PFSK-1 (cell line): Measurements from ENCODE around the gene HSPA14.

Source experiments
- POLR2AphosphoS5 ChIP-seq: IDR thresholded peaks from 2 replicates; pipeline ENCODE4 v1.6.1; 2012; ENCODE audit warnings: low read depth, mild to moderate bottlenecking, control low read depth, low read length, moderate library complexity
- SIN3A ChIP-seq: IDR thresholded peaks from 2 replicates; pipeline ENCODE4 v1.6.1; 2012; ENCODE audit warnings: mild to moderate bottlenecking, low read length, moderate library complexity, borderline replicate concordance; ENCODE audit not compliant: insufficient read depth
- TAF1 ChIP-seq: IDR thresholded peaks from 2 replicates; pipeline ENCODE4 v1.6.1; 2012; ENCODE audit warnings: low read length, control low read depth, borderline replicate concordance; ENCODE audit not compliant: insufficient read depth

DNA sequence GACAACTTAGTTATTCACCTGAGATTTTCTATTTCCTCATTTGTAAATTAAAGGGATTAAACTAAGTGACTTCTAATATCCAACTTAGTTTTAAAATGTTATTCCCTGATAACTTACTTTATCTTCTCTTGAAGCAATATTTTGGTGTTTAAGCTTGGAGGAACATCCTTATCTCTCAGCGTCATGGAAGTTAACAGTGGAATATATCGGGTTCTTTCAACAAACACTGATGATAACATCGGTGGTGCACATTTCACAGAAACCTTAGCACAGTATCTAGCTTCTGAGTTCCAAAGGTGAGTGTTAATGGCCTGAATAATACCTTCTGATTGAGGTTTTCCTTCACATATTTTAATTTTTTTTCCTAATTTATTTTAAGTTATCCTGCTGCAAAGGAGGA is 14.1 kb downstream of the HSPA14 start:
- TF ChIP-seq POLR2AphosphoS5, result no peak
- no peak for TF ChIP-seq SIN3A
- no peak for TF ChIP-seq TAF1
